Testis (tissue), 2 donors: ENCODE data around the gene MYH14.

Experiments used
- CTCF ChIP-seq, 3 experiments: fragments of 450-650 bp in 2 of 3; fragments of 200-600 bp in 1 of 3; sonication (generic) in 1 of 3; IDR thresholded peaks; one replicate each; pipeline ENCODE4 v1.5.1; 2016 to 2019; ENCODE audit warnings: antibody characterized with exemption in 3 of 3, mild to moderate bottlenecking in 2 of 3, moderate library complexity in 1 of 3
- POLR2A ChIP-seq: fragments of 450-650 bp; IDR thresholded peaks from one replicate; pipeline ENCODE4 v1.6.1; 2017; ENCODE audit warnings: antibody characterized with exemption, mild to moderate bottlenecking, moderate library complexity

GRCh38 chr19:50309396-50310125 is 106.1 kb downstream of the MYH14 start:
- TF ChIP-seq CTCF (IDR thresholded peaks at IDR 0.05) = no peak
- no peak for TF ChIP-seq POLR2A
